WTC11 (cell line): ENCODE measurements around the gene SSH2. TPM values are rescaled to one million over a fixed set of nuclear protein-coding genes. Genes with fewer than 3 reads are reported as not detected.
"Not testable (repeated sequence)": the region's sequence is repeated elsewhere in the genome, so short reads cannot be mapped to it uniquely, and the experiment has no call there.

ENCODE experiments used
- ATAC-seq: fragments of 200-7000 bp; cut with Tn5 transposase; 2 replicates; pipeline ENCODE4 v1.10.0; 2021; ENCODE audit warnings: mild to moderate bottlenecking, moderate library complexity
- CTCF ChIA-PET: fragments of 300-600 bp; sonication (Branson Sonifier 250); formaldehyde crosslinking; loops from one replicate; lab custom pipeline; 2021; ENCODE audit warnings: antibody characterized with exemption; lab: Charles Lee
- POLR2A ChIA-PET: fragments of 350-600 bp; sonication (Branson Sonifier 250); formaldehyde crosslinking; loops from one replicate; lab custom pipeline; 2021; ENCODE audit warnings: antibody characterized with exemption; lab: Charles Lee
- DNase-seq: peaks from one replicate; pipeline ENCODE4 v3.0.0; 2021; ENCODE audit warnings: low spot score
- H3K27ac Mint-ChIP-seq: 2 replicates; pipeline ENCODE4 v1.8.0; 2021; ENCODE audit warnings: mixed read lengths
- H3K27me3 Mint-ChIP-seq: 2 replicates; pipeline ENCODE4 v1.8.0; 2021; ENCODE audit warnings: low read depth, mild to moderate bottlenecking, moderate library complexity, mixed read lengths
- H3K36me3 Mint-ChIP-seq: 2 replicates; pipeline ENCODE4 v1.8.0; 2021; ENCODE audit warnings: mixed read lengths
- H3K4me1 Mint-ChIP-seq: 2 replicates; pipeline ENCODE4 v1.8.0; 2022; ENCODE audit warnings: mixed read lengths
- H3K4me3 Mint-ChIP-seq: 2 replicates; pipeline ENCODE4 v1.8.0; 2021; ENCODE audit warnings: mild to moderate bottlenecking, moderate library complexity, mixed read lengths
- H3K9me3 Mint-ChIP-seq: 2 replicates; pipeline ENCODE4 v1.8.0; 2021; ENCODE audit warnings: mixed read lengths
- ESRRA ChIP-seq: sonication (generic); formaldehyde crosslinking; IDR thresholded peaks from 2 replicates; pipeline ENCODE4 v1.8.1; 2022; ENCODE audit warnings: mild to moderate bottlenecking, missing genetic modification reagents, borderline replicate concordance
- KAT7 ChIP-seq: sonication (generic); formaldehyde crosslinking; IDR thresholded peaks from 2 replicates; pipeline ENCODE4 v1.8.1; 2023; ENCODE audit warnings: missing genetic modification reagents, mild to moderate bottlenecking, borderline replicate concordance
- NFYB ChIP-seq: sonication (generic); formaldehyde crosslinking; conservative IDR thresholded peaks from 2 replicates; pipeline ENCODE4 v1.8.0; 2022; ENCODE audit warnings: low read depth, missing genetic modification reagents
- NR1H2 ChIP-seq: sonication (generic); formaldehyde crosslinking; IDR thresholded peaks from 2 replicates; pipeline ENCODE4 v1.9.0; 2021; ENCODE audit warnings: mild to moderate bottlenecking, moderate library complexity, missing genetic modification reagents
- ZNF121 ChIP-seq: sonication (generic); formaldehyde crosslinking; IDR thresholded peaks from 2 replicates; pipeline ENCODE4 v1.8.0; 2023; ENCODE audit warnings: missing genetic modification reagents
- ZNF232 ChIP-seq: sonication (generic); formaldehyde crosslinking; IDR thresholded peaks from 2 replicates; pipeline ENCODE4 v1.8.0; 2022; ENCODE audit warnings: mild to moderate bottlenecking, missing genetic modification reagents
- total RNA-seq: library from RNA; stranded (reverse); gene quantifications from 3 replicates; pipeline ENCODE4 v1.2.3, GENCODE V29; 2021
- TF ChIP-seq, protein P1 (sequence below): sonication (generic); formaldehyde crosslinking; IDR thresholded peaks from 2 replicates; pipeline ENCODE4 v1.8.1; 2023; ENCODE audit warnings: mild to moderate bottlenecking, missing genetic modification reagents
- TF ChIP-seq, protein P2 (sequence below): sonication (generic); formaldehyde crosslinking; IDR thresholded peaks from 2 replicates; pipeline ENCODE4 v1.8.1; 2023; ENCODE audit warnings: mild to moderate bottlenecking, missing genetic modification reagents, borderline replicate concordance
- TF ChIP-seq, protein P3 (sequence below): sonication (generic); formaldehyde crosslinking; IDR thresholded peaks from 2 replicates; pipeline ENCODE4 v1.8.1; 2023; ENCODE audit warnings: mild to moderate bottlenecking, moderate library complexity, missing genetic modification reagents
- TF ChIP-seq, protein P4 (sequence below): fragments of 250-450 bp; sonication (Bioruptor Pico); IDR thresholded peaks from 2 replicates; pipeline ENCODE4 v1.9.0; 2021; ENCODE audit warnings: moderate library complexity, mild to moderate bottlenecking, inconsistent platforms, borderline replicate concordance
- TF ChIP-seq, protein P5 (sequence below): sonication (generic); formaldehyde crosslinking; IDR thresholded peaks from 2 replicates; pipeline ENCODE4 v1.8.0; 2022; ENCODE audit warnings: mild to moderate bottlenecking, missing genetic modification reagents
- TF ChIP-seq, protein P6 (sequence below): fragments of 250-450 bp; sonication (Bioruptor Pico); IDR thresholded peaks from 2 replicates; pipeline ENCODE4 v1.8.0; 2021; ENCODE audit warnings: mild to moderate bottlenecking
- TF ChIP-seq, protein P7 (sequence below): fragments of 250-450 bp; sonication (Bioruptor Pico); IDR thresholded peaks from 2 replicates; pipeline ENCODE4 v1.9.0; 2021; ENCODE audit warnings: mild to moderate bottlenecking, borderline replicate concordance
- TF ChIP-seq, protein P8 (sequence below): sonication (generic); formaldehyde crosslinking; IDR thresholded peaks from 2 replicates; pipeline ENCODE4 v1.8.1; 2023; ENCODE audit warnings: mild to moderate bottlenecking, missing genetic modification reagents, moderate library complexity

SSH2 gene
- total RNA-seq, 1 experiment from 2014 or later, result 14.3 TPM

DNA sequence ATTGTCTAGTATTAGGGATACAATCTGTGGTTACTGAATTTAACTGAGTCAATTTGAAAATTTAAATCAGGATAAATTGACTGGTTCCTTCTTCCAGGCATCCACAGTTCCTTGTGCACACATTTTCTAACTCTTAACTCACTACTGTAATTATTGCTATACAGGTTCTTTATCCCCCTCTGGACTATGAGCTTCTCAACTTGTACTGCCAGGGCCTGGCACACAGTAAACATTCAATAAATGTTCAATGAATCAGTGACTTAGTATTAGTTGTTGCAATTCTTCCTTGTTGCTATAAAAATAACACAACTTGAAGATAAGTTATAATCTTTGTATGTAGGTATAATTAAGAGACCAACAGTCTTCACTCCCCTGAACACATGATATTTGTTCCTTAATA is 67.9 kb downstream of the SSH2 start:
- H3K4me1 Mint-ChIP-seq, result peaks cover 27% of the 10 kb centered on the region
- H3K27ac Mint-ChIP-seq, result no peak overlapping the region
- peaks cover 18% of the 10 kb centered on the region for H3K9me3 Mint-ChIP-seq
- DNase-seq (no peak), ATAC-seq (no peak)
- no peak for TF ChIP-seq ZNF121 (CRISPR knock-in tag)
- TF ChIP-seq NR1H2 (CRISPR knock-in tag), result no peak
- ChIA-PET POLR2A (no interaction called here), CTCF (no interaction called here)
- H3K4me3 Mint-ChIP-seq, result no peak overlapping the region
- H3K36me3 Mint-ChIP-seq, result peaks cover 8% of the 10 kb centered on the region
- H3K27me3 Mint-ChIP-seq, result no peaks in the 10 kb centered on the region

DNA sequence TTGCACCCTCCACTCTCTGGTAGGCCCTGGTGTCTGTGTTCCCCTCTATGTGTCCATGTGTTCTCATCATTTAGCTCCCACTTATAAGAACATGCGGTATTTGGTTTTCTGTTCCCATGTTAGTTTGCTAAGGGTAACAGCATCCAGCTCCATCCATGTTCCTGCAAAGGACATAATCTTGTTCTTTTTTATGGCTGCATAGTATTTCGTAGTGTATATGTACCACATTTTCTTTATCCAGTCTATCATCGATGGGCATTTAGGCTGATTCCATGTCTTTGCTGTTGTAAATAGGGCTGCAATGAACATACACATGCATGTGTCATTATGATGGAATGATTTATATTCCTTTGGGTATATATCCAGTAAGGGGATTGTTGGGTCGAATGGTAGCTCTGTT is 70.6 kb downstream of the SSH2 start:
- CTCF ChIA-PET, H3K27me3 Mint-ChIP-seq, DNase-seq, H3K27ac Mint-ChIP-seq, H3K4me1 Mint-ChIP-seq, ATAC-seq, H3K4me3 Mint-ChIP-seq, POLR2A ChIA-PET: not testable (repeated sequence)
- Mint-ChIP-seq H3K36me3 (peaks cover 11% of the 10 kb centered on the region), H3K9me3 (peaks cover 24% of the 10 kb centered on the region)

DNA sequence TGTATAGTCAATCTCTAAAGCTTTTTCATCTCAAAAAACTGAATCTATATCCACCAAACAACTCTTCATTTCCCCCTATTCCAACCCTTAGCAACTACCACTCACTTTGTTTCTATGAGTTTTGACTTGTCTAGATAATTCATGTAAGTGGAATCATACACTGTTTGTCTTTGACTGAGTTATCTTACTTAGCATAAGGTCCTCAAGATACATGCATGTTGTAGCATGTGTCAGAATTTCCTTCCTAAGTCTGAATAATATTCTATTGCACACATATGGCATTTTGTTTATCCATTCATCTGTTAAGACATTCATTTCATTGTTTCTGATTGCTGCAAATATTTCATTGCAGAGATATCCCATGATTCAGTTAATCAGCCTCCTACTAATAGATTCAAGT is 72.2 kb downstream of the SSH2 start:
- Mint-ChIP-seq H3K4me1 (no peaks in the 10 kb centered on the region), H3K9me3 (peaks cover 24% of the 10 kb centered on the region), H3K27ac (no peak overlapping the region), H3K4me3 (no peak overlapping the region), H3K36me3 (peaks cover 11% of the 10 kb centered on the region), H3K27me3 (no peaks in the 10 kb centered on the region)
- POLR2A ChIA-PET, result no interaction called here
- CTCF ChIA-PET, result no interaction called here
- no peak for DNase-seq
- no peak for ATAC-seq
- TF ChIP-seq, protein P1, sequence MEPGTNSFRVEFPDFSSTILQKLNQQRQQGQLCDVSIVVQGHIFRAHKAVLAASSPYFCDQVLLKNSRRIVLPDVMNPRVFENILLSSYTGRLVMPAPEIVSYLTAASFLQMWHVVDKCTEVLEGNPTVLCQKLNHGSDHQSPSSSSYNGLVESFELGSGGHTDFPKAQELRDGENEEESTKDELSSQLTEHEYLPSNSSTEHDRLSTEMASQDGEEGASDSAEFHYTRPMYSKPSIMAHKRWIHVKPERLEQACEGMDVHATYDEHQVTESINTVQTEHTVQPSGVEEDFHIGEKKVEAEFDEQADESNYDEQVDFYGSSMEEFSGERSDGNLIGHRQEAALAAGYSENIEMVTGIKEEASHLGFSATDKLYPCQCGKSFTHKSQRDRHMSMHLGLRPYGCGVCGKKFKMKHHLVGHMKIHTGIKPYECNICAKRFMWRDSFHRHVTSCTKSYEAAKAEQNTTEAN (CRISPR knock-in tag), result no peak
- TF ChIP-seq, protein P2, sequence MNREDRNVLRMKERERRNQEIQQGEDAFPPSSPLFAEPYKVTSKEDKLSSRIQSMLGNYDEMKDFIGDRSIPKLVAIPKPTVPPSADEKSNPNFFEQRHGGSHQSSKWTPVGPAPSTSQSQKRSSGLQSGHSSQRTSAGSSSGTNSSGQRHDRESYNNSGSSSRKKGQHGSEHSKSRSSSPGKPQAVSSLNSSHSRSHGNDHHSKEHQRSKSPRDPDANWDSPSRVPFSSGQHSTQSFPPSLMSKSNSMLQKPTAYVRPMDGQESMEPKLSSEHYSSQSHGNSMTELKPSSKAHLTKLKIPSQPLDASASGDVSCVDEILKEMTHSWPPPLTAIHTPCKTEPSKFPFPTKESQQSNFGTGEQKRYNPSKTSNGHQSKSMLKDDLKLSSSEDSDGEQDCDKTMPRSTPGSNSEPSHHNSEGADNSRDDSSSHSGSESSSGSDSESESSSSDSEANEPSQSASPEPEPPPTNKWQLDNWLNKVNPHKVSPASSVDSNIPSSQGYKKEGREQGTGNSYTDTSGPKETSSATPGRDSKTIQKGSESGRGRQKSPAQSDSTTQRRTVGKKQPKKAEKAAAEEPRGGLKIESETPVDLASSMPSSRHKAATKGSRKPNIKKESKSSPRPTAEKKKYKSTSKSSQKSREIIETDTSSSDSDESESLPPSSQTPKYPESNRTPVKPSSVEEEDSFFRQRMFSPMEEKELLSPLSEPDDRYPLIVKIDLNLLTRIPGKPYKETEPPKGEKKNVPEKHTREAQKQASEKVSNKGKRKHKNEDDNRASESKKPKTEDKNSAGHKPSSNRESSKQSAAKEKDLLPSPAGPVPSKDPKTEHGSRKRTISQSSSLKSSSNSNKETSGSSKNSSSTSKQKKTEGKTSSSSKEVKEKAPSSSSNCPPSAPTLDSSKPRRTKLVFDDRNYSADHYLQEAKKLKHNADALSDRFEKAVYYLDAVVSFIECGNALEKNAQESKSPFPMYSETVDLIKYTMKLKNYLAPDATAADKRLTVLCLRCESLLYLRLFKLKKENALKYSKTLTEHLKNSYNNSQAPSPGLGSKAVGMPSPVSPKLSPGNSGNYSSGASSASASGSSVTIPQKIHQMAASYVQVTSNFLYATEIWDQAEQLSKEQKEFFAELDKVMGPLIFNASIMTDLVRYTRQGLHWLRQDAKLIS (CRISPR knock-in tag), result no peak
- TF ChIP-seq, protein P3, sequence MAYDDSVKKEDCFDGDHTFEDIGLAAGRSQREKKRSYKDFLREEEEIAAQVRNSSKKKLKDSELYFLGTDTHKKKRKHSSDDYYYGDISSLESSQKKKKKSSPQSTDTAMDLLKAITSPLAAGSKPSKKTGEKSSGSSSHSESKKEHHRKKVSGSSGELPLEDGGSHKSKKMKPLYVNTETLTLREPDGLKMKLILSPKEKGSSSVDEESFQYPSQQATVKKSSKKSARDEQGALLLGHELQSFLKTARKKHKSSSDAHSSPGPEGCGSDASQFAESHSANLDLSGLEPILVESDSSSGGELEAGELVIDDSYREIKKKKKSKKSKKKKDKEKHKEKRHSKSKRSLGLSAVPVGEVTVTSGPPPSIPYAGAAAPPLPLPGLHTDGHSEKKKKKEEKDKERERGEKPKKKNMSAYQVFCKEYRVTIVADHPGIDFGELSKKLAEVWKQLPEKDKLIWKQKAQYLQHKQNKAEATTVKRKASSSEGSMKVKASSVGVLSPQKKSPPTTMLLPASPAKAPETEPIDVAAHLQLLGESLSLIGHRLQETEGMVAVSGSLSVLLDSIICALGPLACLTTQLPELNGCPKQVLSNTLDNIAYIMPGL (CRISPR knock-in tag), result no peak
- no peak for TF ChIP-seq ESRRA
- TF ChIP-seq, protein P4, sequence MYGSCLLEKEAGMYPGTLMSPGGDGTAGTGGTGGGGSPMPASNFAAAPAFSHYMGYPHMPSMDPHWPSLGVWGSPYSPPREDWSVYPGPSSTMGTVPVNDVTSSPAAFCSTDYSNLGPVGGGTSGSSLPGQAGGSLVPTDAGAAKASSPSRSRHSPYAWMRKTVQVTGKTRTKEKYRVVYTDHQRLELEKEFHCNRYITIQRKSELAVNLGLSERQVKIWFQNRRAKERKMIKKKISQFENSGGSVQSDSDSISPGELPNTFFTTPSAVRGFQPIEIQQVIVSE (CRISPR knock-in tag), result no peak
- no peak for TF ChIP-seq KAT7 (CRISPR knock-in tag)
- TF ChIP-seq, protein P5, sequence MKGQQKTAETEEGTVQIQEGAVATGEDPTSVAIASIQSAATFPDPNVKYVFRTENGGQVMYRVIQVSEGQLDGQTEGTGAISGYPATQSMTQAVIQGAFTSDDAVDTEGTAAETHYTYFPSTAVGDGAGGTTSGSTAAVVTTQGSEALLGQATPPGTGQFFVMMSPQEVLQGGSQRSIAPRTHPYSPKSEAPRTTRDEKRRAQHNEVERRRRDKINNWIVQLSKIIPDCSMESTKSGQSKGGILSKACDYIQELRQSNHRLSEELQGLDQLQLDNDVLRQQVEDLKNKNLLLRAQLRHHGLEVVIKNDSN, result no peak
- TF ChIP-seq NFYB (CRISPR knock-in tag), result no peak
- TF ChIP-seq ZNF232 (CRISPR knock-in tag), result no peak
- TF ChIP-seq, protein P6, sequence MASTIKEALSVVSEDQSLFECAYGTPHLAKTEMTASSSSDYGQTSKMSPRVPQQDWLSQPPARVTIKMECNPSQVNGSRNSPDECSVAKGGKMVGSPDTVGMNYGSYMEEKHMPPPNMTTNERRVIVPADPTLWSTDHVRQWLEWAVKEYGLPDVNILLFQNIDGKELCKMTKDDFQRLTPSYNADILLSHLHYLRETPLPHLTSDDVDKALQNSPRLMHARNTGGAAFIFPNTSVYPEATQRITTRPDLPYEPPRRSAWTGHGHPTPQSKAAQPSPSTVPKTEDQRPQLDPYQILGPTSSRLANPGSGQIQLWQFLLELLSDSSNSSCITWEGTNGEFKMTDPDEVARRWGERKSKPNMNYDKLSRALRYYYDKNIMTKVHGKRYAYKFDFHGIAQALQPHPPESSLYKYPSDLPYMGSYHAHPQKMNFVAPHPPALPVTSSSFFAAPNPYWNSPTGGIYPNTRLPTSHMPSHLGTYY (CRISPR knock-in tag), result no peak
- TF ChIP-seq, protein P7, sequence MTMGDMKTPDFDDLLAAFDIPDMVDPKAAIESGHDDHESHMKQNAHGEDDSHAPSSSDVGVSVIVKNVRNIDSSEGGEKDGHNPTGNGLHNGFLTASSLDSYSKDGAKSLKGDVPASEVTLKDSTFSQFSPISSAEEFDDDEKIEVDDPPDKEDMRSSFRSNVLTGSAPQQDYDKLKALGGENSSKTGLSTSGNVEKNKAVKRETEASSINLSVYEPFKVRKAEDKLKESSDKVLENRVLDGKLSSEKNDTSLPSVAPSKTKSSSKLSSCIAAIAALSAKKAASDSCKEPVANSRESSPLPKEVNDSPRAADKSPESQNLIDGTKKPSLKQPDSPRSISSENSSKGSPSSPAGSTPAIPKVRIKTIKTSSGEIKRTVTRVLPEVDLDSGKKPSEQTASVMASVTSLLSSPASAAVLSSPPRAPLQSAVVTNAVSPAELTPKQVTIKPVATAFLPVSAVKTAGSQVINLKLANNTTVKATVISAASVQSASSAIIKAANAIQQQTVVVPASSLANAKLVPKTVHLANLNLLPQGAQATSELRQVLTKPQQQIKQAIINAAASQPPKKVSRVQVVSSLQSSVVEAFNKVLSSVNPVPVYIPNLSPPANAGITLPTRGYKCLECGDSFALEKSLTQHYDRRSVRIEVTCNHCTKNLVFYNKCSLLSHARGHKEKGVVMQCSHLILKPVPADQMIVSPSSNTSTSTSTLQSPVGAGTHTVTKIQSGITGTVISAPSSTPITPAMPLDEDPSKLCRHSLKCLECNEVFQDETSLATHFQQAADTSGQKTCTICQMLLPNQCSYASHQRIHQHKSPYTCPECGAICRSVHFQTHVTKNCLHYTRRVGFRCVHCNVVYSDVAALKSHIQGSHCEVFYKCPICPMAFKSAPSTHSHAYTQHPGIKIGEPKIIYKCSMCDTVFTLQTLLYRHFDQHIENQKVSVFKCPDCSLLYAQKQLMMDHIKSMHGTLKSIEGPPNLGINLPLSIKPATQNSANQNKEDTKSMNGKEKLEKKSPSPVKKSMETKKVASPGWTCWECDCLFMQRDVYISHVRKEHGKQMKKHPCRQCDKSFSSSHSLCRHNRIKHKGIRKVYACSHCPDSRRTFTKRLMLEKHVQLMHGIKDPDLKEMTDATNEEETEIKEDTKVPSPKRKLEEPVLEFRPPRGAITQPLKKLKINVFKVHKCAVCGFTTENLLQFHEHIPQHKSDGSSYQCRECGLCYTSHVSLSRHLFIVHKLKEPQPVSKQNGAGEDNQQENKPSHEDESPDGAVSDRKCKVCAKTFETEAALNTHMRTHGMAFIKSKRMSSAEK (CRISPR knock-in tag), result no peak
- TF ChIP-seq, protein P8, sequence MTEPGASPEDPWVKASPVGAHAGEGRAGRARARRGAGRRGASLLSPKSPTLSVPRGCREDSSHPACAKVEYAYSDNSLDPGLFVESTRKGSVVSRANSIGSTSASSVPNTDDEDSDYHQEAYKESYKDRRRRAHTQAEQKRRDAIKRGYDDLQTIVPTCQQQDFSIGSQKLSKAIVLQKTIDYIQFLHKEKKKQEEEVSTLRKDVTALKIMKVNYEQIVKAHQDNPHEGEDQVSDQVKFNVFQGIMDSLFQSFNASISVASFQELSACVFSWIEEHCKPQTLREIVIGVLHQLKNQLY (CRISPR knock-in tag), result no peak
- no peak for TF ChIP-seq NR1H2 (CRISPR knock-in tag)
